ENCODE results near the gene STK16. TPM values are rescaled to one million over a fixed set of nuclear protein-coding genes. Genes with fewer than 3 reads are reported as not detected.
A peak's percentile ranks its signal among the peaks of the same experiment; 100 is the strongest.

Gene STK16
- total and polyA plus RNA-seq, 2 donors, result 11.2 to 36.3 TPM

DNA sequence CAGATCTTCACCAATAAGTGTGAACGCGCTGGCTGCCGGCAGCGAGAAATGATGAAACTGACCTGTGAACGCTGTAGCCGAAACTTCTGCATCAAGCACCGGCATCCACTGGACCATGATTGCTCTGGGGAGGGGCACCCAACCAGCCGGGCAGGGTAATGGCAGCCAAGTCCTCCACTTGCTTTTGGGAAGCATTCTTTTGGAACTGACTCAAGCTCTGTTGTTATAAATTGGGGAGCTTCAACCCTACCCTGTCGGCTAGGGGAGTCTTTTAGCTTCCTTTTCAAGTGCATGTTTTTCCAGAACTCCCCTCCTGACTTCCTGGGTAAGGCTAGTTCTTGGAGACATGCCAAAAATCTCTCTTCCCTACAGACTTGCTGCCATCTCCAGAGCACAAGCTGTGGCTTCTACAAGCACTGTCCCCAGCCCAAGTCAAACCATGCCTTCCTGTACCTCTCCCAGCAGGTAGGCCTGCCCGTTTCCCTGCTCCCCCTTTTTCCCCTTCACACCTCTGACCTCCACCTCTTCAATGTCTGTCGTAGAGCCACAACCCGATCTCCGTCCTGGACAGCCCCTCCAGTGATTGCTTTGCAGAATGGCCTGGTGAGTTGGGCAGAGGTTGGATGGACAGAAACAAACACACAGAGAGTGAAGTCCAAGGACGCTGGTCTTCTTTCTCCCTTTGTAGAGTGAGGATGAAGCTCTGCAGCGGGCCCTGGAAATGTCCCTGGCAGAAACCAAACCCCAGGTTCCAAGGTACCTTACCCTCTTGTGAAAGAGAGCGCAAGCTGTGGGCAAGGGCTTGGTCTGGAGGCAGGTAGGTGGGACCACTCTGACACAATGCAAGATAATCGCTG is 37.2 kb upstream of the STK16 start:
- Histone ChIP-seq H3K36me3 (ENCODE audit: insufficient read depth) (peaks cover 2% of the 10 kb centered on the region), H3K4me1 (ENCODE audit: insufficient read depth) (no peaks in the 10 kb centered on the region), H3K27ac (ENCODE audit: low read depth) (no peak overlapping the region), H3K4me3 (ENCODE audit: low read depth, low read length) (no peak overlapping the region)
- WGBS, result 62% methylated on average over 17 of the region's 17 CpGs
- no peak for DNase-seq (ENCODE audit: extremely low spot score)

DNA sequence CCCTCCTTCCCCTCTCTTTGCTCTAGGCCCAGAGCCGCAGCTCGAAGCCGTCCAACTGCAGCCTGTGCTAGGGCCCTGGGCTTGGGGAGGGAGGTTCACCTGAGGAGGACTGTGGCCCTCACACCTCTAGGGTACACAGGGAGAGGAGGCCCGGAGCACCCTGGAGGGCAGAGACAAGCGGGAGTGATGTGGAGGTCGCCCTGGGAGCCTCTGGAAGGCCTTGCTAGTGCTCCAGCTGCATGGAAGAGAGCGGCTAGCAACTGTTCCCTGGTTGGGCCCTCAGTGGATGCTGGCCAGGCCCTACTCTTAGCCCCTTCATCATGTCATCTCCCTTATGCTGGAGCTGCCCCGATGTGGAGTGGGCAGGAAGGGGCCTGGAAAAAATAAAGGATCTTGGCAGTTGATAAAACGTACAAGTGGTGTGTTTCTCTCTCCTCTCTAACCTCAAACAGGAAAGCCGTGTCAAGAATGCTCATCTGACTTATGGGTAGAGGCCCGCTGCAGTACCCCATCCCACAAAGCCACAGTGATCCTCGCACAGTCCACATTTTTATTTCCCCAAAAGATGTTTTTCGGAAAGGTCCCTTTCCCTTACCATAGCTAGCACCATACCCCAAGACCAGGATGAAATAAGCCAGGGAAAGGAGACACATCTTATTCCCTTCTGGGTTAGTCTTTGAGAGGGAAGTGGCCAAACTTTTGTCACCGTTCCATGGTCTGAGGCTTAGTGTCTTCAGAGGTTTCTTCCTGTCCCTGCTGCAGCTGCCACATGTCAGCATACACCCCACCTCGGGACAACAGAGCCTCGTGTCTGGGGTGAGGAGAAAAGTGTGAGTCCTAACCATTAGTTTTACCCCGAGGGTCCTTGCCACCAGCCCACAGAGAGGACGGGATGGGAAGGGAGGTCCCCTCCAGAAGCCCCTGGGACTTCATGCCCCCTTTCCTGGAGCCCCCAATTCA is 35.8 kb upstream of the STK16 start:
- WGBS, result 80% methylated on average over 18 of the region's 18 CpGs
- no peak overlapping the region for H3K4me3 ChIP-seq (ENCODE audit: low read depth, low read length)
- no peaks in the 10 kb centered on the region for H3K4me1 ChIP-seq (ENCODE audit: insufficient read depth)
- no peak for DNase-seq (ENCODE audit: extremely low spot score)
- no peak overlapping the region for H3K27ac ChIP-seq (ENCODE audit: low read depth)
- H3K36me3 ChIP-seq (ENCODE audit: insufficient read depth), result peaks cover 2% of the 10 kb centered on the region

DNA sequence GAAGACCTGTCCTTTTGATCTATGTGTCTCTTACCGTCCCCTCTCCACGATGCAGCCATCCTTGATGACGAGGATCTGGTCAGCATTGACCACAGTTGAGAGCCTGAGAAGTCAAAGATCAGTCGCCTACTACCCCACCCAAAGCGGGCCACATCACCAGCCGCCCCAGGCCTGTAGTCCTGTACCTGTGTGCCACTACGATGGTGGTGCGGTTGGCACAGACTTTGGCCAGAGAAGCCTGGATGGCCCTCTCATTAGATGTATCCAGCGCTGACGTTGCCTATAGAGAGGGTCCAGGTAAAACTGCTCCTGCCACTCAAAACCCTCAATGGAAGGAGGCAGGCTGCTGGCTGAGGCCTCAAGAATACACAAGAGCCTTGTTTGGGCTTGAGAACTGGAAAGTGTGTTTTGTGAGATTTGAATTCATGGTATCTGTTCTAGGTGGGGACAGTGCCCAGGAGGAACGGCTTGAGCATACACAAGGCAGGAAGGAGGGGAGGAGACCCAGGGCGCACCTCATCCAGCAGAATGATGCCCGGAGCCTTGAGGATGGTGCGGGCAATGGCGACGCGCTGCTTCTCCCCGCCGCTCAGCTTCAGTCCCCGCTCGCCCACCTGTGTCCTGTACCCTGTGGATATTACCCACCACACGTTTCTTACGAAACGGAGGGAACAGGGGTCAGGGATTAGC is 34.9 kb upstream of the STK16 start:
- Histone ChIP-seq H3K36me3 (ENCODE audit: insufficient read depth) (peaks cover 2% of the 10 kb centered on the region), H3K4me1 (ENCODE audit: insufficient read depth) (no peaks in the 10 kb centered on the region), H3K4me3 (ENCODE audit: low read depth, low read length) (no peak overlapping the region), H3K27ac (ENCODE audit: low read depth) (no peak overlapping the region)
- DNase-seq (ENCODE audit: extremely low spot score), result no peak
- 94% methylated on average over 24 of the region's 24 CpGs for WGBS

DNA sequence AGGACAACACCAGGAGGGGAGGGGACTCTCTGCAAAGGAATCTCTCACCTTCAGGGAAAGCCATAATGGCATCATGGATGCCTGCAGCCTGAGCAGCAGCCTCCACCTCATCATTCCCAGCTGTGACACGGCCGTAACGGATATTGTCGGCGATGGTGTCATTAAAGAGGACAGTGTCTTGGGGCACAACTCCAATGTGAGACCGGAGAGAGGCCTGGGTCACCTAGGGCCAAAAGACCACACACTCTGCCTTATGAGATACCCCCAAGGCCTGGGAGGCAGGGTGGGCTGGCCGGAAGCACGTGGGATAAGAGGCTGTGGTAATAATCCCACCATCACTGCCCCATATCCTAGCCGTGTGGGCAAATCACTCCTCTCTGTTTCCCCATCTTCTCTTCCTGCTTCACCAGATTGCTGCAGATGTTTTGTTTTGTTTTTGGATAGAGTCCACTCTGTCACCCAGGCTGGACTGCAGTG is 34.4 kb upstream of the STK16 start:
- no peak for DNase-seq (ENCODE audit: extremely low spot score)
- WGBS, result 88% methylated on average over 9 of the region's 9 CpGs
- Histone ChIP-seq H3K4me1 (ENCODE audit: insufficient read depth) (no peaks in the 10 kb centered on the region), H3K4me3 (ENCODE audit: low read depth, low read length) (no peak overlapping the region), H3K36me3 (ENCODE audit: insufficient read depth) (peaks cover 2% of the 10 kb centered on the region), H3K27ac (ENCODE audit: low read depth) (no peak overlapping the region)

DNA sequence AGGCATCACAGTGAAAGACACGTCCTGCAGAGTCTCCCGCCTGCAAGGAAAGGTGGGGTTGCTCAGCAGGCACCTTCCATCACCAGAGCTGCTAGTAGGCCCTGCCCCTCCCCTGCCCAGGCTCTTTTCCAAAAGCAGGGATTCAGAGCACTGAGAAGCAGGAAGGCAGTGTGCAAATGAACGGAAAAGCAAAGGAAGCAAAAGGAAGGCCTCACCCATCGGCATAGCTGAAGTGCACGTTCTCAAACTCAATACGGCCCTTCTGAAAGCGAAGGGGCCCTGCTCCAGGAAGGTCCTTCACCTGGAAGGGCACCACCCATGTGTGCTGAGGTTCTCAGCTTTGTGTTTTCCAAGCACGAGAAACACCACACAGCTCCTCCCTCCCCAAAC is 32.3 kb upstream of the STK16 start:
- Histone ChIP-seq H3K27ac (ENCODE audit: low read depth) (no peak overlapping the region), H3K36me3 (ENCODE audit: insufficient read depth) (peaks cover 4% of the 10 kb centered on the region), H3K4me3 (ENCODE audit: low read depth, low read length) (no peak overlapping the region), H3K4me1 (ENCODE audit: insufficient read depth) (no peaks in the 10 kb centered on the region)
- DNase-seq (ENCODE audit: extremely low spot score), result no peak
- 86% methylated on average over 8 of the region's 8 CpGs for WGBS

DNA sequence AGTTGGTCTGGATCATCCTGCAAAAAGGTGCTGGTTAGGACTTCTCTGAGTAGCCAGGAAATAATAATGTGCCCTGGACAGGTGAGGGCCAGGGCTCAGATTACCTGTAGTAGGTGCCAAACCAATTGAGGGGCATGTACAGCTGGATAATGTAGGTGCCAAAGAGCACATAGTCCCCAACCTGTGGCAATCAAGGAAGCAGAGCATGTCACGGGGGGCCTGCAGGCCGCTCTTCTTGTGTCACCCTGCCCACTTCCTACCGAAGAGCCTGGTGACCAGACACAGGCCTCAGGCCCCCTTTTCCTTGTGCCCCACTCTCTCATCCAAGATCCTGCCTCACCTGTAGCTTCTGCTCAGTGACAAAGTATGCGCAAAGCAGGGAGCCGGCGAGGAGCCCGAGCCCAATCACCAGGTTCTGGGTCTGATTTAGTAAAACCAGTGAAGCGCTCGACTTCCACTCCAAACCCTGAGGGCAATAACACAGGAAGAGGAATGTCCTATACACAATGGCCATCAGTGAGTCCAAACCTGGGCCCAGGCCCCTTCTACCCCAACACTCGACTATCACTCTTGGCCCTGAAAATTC is 31.7 kb upstream of the STK16 start:
- no peak overlapping the region for H3K4me3 ChIP-seq (ENCODE audit: low read depth, low read length)
- WGBS, result 93% methylated on average over 10 of the region's 10 CpGs
- no peak overlapping the region for H3K27ac ChIP-seq (ENCODE audit: low read depth)
- no peaks in the 10 kb centered on the region for H3K4me1 ChIP-seq (ENCODE audit: insufficient read depth)
- DNase-seq (ENCODE audit: extremely low spot score), result no peak
- peaks cover 4% of the 10 kb centered on the region for H3K36me3 ChIP-seq (ENCODE audit: insufficient read depth)

DNA sequence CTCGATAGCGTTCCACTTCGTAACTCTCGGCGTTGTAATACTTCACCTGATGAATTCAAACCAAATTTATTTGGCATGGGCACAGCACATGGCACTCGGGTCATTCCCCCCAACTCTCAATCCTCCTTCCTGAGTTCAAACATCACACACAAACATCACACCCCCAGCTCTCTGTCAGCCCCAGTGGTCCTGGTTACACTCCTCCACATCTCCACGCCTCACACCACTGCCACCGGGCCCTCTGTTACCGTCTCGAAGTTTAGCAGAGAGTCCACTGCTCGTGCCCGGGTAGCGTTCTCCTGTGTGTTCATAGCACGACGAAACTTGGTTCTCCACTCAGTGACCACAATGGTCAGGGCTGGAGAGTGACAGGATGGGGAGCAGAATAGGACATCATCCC is 31.1 kb upstream of the STK16 start:
- no peaks in the 10 kb centered on the region for H3K4me1 ChIP-seq (ENCODE audit: insufficient read depth)
- no peak for DNase-seq (ENCODE audit: extremely low spot score)
- H3K27ac ChIP-seq (ENCODE audit: low read depth), result no peak overlapping the region
- peaks cover 4% of the 10 kb centered on the region for H3K36me3 ChIP-seq (ENCODE audit: insufficient read depth)
- H3K4me3 ChIP-seq (ENCODE audit: low read depth, low read length), result no peak overlapping the region
- 96% methylated on average over 15 of the region's 15 CpGs for WGBS

DNA sequence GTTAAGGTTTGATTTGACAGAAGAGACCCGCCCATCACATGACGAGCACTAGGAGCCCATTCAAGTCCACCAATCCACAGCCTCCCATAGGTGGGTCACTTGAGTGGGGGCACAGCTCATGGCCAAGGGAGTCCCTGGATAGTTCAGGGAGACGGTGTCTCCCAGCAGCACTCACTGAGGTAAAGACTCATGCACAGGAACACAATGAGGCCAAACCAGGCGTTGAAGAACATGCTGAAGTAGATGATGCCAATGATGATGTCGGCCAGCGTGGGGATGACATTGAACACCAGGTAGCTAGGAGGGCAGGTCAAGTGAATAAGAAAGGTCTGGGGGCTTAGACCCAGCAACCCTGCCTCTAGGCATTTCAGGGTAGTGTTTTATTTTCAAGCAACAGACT is 30.5 kb upstream of the STK16 start:
- DNase-seq (ENCODE audit: extremely low spot score), result no peak
- no peak overlapping the region for H3K27ac ChIP-seq (ENCODE audit: low read depth)
- no peak overlapping the region for H3K4me3 ChIP-seq (ENCODE audit: low read depth, low read length)
- WGBS, result 91% methylated on average over 6 of the region's 6 CpGs
- peaks cover 4% of the 10 kb centered on the region for H3K4me1 ChIP-seq (ENCODE audit: insufficient read depth)
- peaks cover 2% of the 10 kb centered on the region for H3K36me3 ChIP-seq (ENCODE audit: insufficient read depth)

DNA sequence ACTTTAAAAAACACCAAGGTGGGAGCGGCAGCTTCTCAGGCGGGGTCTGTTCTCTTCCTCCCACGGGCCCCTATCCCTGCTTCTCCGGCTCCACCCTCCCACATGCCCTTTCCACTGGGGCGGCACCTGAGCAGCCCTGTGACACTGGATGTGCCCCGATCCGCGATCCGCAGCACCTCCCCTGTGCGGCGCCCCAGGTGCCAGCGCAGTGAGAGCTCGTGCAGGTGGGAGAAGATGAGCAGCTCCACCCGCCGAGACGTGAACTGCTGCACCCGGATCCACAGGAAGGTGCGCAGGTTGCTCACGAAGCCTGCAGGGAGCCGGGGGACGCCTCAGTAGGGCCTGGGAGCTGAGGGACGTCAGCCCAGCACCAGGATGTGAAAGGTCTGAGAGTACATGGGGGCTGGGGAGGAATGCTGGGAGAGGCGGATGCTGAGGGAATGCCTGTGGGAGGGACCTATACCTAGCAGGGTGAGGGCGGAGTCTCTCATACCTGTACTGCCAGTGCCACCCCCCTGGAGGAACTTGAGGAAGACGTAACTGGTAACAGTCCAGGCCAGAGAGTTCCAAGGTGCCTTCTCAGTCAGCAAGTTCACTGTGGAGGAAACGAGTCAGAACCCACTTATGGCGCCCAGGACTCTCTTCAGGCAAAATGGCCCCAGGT is 29.3 kb upstream of the STK16 start:
- WGBS, result 90% methylated on average over 27 of the region's 27 CpGs
- no peak overlapping the region for H3K4me3 ChIP-seq (ENCODE audit: low read depth, low read length)
- DNase-seq (ENCODE audit: extremely low spot score), result no peak
- peaks cover 6% of the 10 kb centered on the region for H3K36me3 ChIP-seq (ENCODE audit: insufficient read depth)
- peaks cover 4% of the 10 kb centered on the region for H3K4me1 ChIP-seq (ENCODE audit: insufficient read depth)
- H3K27ac ChIP-seq (ENCODE audit: low read depth), result no peak overlapping the region

DNA sequence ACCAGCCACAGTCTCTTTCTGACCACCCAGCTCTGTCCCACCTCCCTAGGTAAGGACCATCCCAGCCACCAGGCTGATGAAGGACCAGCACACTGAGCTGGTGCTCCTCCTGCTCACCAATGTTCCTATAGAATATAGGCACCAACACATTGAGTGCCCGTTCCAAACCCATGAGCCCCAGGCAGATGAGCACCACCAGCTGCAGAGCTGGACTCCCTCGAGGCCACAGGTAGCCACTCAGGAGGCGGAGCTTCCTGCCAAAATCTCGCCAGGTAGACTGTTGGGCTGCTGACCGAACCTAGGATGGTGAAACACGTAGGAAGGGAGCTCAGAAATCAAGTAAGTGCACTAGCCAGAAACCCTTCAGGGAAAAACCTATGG is 28.8 kb upstream of the STK16 start:
- no peak overlapping the region for H3K27ac ChIP-seq (ENCODE audit: low read depth)
- H3K36me3 ChIP-seq (ENCODE audit: insufficient read depth), result peaks cover 6% of the 10 kb centered on the region
- H3K4me3 ChIP-seq (ENCODE audit: low read depth, low read length), result no peak overlapping the region
- 93% methylated on average over 6 of the region's 6 CpGs for WGBS
- no peak for DNase-seq (ENCODE audit: extremely low spot score)
- peaks cover 4% of the 10 kb centered on the region for H3K4me1 ChIP-seq (ENCODE audit: insufficient read depth)

DNA sequence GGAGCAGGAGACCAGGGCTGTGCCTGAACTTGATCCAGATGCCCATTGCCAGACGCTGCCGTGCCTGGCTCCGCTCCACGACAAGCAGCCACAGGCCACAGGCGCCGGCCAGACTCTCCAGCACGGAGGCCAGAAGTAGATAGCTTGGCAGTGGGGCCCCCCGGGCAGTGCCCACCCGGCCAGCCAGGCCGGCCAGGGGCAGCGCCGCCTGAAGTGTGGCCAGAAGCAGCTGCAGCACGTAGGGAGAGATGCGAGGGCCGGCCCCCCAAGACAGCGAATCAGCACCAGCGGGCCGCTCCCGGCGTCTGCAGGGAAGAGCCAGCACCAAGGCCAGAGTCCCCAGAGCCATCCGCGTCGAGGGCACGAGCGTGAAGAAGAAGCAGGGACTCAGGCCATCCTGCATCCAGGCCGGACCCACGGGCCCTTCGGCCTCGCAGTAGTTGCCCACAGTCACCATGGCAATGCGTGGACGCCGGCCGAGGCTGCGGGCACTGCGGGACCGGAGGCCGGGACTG is 27.0 kb upstream of the STK16 start:
- no peak for DNase-seq (ENCODE audit: extremely low spot score)
- peaks cover 6% of the 10 kb centered on the region for H3K36me3 ChIP-seq (ENCODE audit: insufficient read depth)
- peak overlapping the region; percentile 44 for H3K4me3 ChIP-seq (ENCODE audit: low read depth, low read length)
- H3K4me1 ChIP-seq (ENCODE audit: insufficient read depth), result peaks cover 4% of the 10 kb centered on the region
- H3K27ac ChIP-seq (ENCODE audit: low read depth), result peak overlapping the region; percentile 71
- WGBS, result under 1% methylated on average over 37 of the region's 37 CpGs

DNA sequence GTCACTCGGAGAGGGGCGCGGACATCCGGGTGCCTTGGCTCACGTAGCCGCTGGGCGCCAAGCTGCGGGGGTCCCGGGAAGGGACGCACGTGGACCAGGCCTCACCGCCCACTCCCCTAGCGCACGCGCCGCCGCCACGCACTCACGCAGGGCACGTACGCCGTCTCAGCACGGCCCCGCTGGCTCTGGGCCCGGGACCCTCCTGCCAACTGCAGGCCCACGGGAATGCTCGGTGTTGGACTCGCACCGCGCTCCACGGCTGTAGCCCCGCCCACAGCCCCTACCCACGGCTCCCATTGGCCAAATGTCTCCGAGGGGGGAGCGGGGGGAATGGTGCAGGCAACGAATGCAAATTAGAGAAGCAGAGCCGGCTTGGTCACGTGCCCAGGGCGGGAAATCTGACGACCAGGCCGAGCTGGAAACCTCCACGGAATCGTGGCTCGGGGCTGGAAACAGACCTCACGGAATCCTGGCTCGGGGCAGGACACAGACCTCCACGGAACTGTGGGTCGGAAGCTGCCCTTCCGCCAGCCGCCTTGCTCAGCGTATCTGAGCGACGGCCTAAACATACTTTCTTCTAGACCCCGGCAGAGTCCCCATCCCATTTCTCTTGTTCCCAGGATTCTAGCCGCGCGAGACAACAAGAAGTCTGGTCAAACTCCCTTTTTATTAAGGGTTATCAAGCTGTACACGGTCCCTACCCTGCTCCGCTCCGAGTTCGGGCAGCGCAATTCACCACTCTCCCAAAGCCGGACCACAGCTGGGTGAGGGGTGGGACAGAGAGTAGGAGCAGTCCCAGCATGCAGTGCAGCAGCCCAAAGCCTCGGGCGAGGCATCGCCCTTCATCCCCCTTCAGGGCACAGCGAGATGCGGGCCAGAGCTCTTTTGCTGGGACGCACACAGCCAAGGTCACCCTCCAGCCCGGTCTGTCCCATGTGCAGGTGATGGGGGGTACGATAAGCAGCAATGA is 26.3 kb upstream of the STK16 start, which contains the start of gene ABCB6:
Gene ABCB6 (minus strand): TSS at position 227 of the 970 bp plus-strand sequence. CDS start 285 bp downstream, outside the sequence.
- WGBS, result 5% methylated on average over 71 of the region's 71 CpGs
- Histone ChIP-seq H3K36me3 (ENCODE audit: insufficient read depth) (peaks cover 6% of the 10 kb centered on the region), H3K27ac (ENCODE audit: low read depth) (peak within 1 kb of the TSS; percentile 71), H3K4me1 (ENCODE audit: insufficient read depth) (peaks cover 4% of the 10 kb centered on the region), H3K4me3 (ENCODE audit: low read depth, low read length) (peak within 1 kb of the TSS; percentile 44)
- peak; percentile 95 for DNase-seq (ENCODE audit: extremely low spot score)
